ENCODE data around the gene SLC30A7. TPM values are rescaled to one million over a fixed set of nuclear protein-coding genes. Genes with fewer than 3 reads are reported as not detected.

SLC30A7 gene
- total RNA-seq, 1 donor from 2014 or later = 22.2 TPM

- no peak for DNase-seq (ENCODE audit: low spot score)
- no peaks in the 10 kb centered on the region for H3K27me3 ChIP-seq
- H3K9ac ChIP-seq = no peak overlapping the region
- H4K20me1 ChIP-seq (ENCODE audit: low read depth) = no peaks in the 10 kb centered on the region
- H3K4me2 ChIP-seq = no peak overlapping the region
- no peak overlapping the region for H2AFZ ChIP-seq (replicated peaks)
- H3K9me3 ChIP-seq (ENCODE audit: low read depth) = no peaks in the 10 kb centered on the region
- H3K27ac ChIP-seq = no peak overlapping the region
- Mint-ChIP-seq H3K27ac (no peak overlapping the region), H3K27me3 (ENCODE audit: insufficient read depth, low read depth) (no peaks in the 10 kb centered on the region), H3K9me3 (no peaks in the 10 kb centered on the region), H3K4me1 (peaks cover 33% of the 10 kb centered on the region), H3K4me3 (no peak overlapping the region), H3K36me3 (peaks cover 16% of the 10 kb centered on the region)
- peaks cover 24% of the 10 kb centered on the region for H3F3A ChIP-seq (ENCODE audit: low read depth)
- H3K4me1 ChIP-seq = peaks cover 48% of the 10 kb centered on the region
- H3K36me3 ChIP-seq = peaks cover 2% of the 10 kb centered on the region
- no peak overlapping the region for H3K4me3 ChIP-seq
- TF ChIP-seq EZH2phosphoT487 (IDR thresholded peaks at IDR 0.05) (no peak), EZH2 (IDR thresholded peaks at IDR 0.05) (no peak)
- TF ChIP-seq, protein P1, sequence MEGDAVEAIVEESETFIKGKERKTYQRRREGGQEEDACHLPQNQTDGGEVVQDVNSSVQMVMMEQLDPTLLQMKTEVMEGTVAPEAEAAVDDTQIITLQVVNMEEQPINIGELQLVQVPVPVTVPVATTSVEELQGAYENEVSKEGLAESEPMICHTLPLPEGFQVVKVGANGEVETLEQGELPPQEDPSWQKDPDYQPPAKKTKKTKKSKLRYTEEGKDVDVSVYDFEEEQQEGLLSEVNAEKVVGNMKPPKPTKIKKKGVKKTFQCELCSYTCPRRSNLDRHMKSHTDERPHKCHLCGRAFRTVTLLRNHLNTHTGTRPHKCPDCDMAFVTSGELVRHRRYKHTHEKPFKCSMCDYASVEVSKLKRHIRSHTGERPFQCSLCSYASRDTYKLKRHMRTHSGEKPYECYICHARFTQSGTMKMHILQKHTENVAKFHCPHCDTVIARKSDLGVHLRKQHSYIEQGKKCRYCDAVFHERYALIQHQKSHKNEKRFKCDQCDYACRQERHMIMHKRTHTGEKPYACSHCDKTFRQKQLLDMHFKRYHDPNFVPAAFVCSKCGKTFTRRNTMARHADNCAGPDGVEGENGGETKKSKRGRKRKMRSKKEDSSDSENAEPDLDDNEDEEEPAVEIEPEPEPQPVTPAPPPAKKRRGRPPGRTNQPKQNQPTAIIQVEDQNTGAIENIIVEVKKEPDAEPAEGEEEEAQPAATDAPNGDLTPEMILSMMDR (IDR thresholded peaks at IDR 0.05) = no peak
- H3K79me2 ChIP-seq (ENCODE audit: low read depth) = peaks cover 3% of the 10 kb centered on the region
These were observed 58.3 kb downstream of the SLC30A7 start for GRCh38 chr1:100953960-100954730.

- no peaks in the 10 kb centered on the region for H3K9me3 Mint-ChIP-seq
- Histone ChIP-seq H3K27me3 (no peaks in the 10 kb centered on the region), H3K9ac (no peak overlapping the region), H2AFZ (replicated peaks) (no peak overlapping the region), H3K36me3 (peaks cover 2% of the 10 kb centered on the region), H4K20me1 (ENCODE audit: low read depth) (no peaks in the 10 kb centered on the region), H3K9me3 (ENCODE audit: low read depth) (no peaks in the 10 kb centered on the region), H3K4me1 (peaks cover 38% of the 10 kb centered on the region), H3K27ac (peak overlapping the region; percentile 77), H3K4me3 (peak overlapping the region; percentile 26), H3K4me2 (peak overlapping the region; percentile 63), H3K79me2 (ENCODE audit: low read depth) (peaks cover 3% of the 10 kb centered on the region), H3F3A (ENCODE audit: low read depth) (peaks cover 14% of the 10 kb centered on the region)
- no peak for TF ChIP-seq EZH2phosphoT487 (IDR thresholded peaks at IDR 0.05)
- TF ChIP-seq EZH2 (IDR thresholded peaks at IDR 0.05) = no peak
- TF ChIP-seq, protein P1 (IDR thresholded peaks at IDR 0.05) = no peak
- peaks cover 30% of the 10 kb centered on the region for H3K4me1 Mint-ChIP-seq
- peaks cover 20% of the 10 kb centered on the region for H3K36me3 Mint-ChIP-seq
- H3K4me3 Mint-ChIP-seq = no peak overlapping the region
- peak; percentile 63 for DNase-seq (ENCODE audit: low spot score)
- no peaks in the 10 kb centered on the region for H3K27me3 Mint-ChIP-seq (ENCODE audit: insufficient read depth, low read depth)
- H3K27ac Mint-ChIP-seq = no peak overlapping the region
These were observed 59.4 kb downstream of the SLC30A7 start for GRCh38 chr1:100955322-100955721.

DNA sequence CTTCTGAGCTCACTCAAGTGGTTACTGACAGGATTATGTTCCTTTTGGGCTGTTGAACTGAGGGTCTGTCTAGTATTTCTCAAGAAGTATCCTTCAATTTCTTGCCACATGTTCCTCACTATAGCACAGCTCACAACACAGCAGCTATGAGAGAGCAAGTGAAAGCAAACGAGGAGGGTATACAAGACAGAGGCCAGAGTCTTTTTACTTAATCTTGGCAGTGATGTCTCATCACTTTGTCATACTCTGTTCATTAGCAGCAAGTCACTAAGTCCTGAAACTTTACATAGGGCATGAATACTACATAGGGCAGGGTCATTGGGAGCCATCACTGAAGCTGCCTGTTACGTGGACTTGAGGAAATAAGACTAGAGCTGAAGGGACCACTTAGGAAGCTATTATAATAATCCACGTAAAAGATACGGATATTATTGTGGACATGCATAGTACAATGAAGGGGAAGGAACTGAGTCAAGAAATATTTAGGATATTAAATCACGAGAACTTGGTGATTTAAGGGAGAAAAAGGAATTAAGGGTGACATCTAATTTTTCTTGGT, 63.7 kb downstream of the SLC30A7 start:
- no peaks in the 10 kb centered on the region for H3F3A ChIP-seq (ENCODE audit: low read depth)
- Mint-ChIP-seq H3K27me3 (ENCODE audit: insufficient read depth, low read depth) (no peaks in the 10 kb centered on the region), H3K9me3 (no peaks in the 10 kb centered on the region), H3K27ac (no peak overlapping the region), H3K4me1 (peaks cover 15% of the 10 kb centered on the region), H3K36me3 (peaks cover 18% of the 10 kb centered on the region), H3K4me3 (no peak overlapping the region)
- H3K9ac ChIP-seq = no peak overlapping the region
- no peak overlapping the region for H3K4me3 ChIP-seq
- H3K36me3 ChIP-seq = peaks cover 2% of the 10 kb centered on the region
- H3K4me2 ChIP-seq = no peak overlapping the region
- TF ChIP-seq EZH2phosphoT487 (IDR thresholded peaks at IDR 0.05) = no peak
- TF ChIP-seq EZH2 (IDR thresholded peaks at IDR 0.05) = no peak
- TF ChIP-seq, protein P1 (IDR thresholded peaks at IDR 0.05) = no peak
- no peaks in the 10 kb centered on the region for H3K27me3 ChIP-seq
- no peak overlapping the region for H2AFZ ChIP-seq (replicated peaks)
- no peaks in the 10 kb centered on the region for H4K20me1 ChIP-seq (ENCODE audit: low read depth)
- H3K27ac ChIP-seq = no peak overlapping the region
- H3K9me3 ChIP-seq (ENCODE audit: low read depth) = no peaks in the 10 kb centered on the region
- peaks cover 3% of the 10 kb centered on the region for H3K79me2 ChIP-seq (ENCODE audit: low read depth)
- peaks cover 19% of the 10 kb centered on the region for H3K4me1 ChIP-seq
- DNase-seq (ENCODE audit: low spot score) = no peak
